ENCODE results near the gene NUDT16L1. TPM values are rescaled to one million over a fixed set of nuclear protein-coding genes. Genes with fewer than 3 reads are reported as not detected.

Gene NUDT16L1
- total and polyA plus RNA-seq, 12 donors, result 16.3 to 99.3 (median 51.6) TPM

DNA sequence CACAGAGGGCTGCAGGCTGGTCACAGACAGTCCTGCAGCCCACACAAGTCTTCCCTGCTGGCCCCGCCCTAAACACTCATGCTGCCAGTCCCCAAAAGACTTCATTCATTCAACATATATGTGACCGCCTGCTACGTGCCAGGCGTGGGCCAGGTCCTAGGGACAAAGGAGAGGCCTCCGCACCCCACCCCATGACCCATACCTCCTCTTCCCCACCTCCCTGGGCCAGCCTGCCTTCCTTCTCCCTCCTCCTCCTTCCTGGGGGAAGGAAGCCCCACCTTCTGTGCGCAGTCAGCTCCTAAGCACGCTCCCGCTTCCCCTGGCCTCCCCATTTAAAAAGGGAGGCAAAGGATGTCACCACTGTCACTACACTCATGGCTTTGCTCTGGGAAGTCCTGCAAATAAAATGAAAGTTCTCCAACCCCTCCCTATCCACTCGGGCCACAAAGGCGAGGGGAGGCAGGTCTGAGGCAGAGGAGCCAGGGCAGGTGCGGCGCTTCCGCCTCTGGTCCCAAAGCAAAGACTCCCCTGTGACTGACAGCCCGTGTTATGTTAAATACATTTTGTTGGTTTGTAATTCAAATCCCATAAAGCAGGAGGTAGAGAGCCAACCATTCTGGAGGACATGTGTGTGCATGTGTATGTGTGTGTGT is 50.0 kb downstream of the NUDT16L1 start:
- 31 to 53% (median 38%) methylated on average over 12 to 14 of the region's 14 CpGs for WGBS, 4 donors
- H3K4me3 ChIP-seq, result no peak overlapping the region
- H3K4me1 ChIP-seq (replicated peaks in 1 of 2), result peaks cover 0 to 7% of the 10 kb centered on the region in 2 donors
- intact Hi-C loops (cut with DNase I), result no loop called here
- no peaks in the 10 kb centered on the region for H3K36me3 ChIP-seq (replicated peaks in 1 of 2)
- no peak for TF ChIP-seq POLR2A (IDR thresholded peaks at IDR 0.05)
- TF ChIP-seq, protein P1, sequence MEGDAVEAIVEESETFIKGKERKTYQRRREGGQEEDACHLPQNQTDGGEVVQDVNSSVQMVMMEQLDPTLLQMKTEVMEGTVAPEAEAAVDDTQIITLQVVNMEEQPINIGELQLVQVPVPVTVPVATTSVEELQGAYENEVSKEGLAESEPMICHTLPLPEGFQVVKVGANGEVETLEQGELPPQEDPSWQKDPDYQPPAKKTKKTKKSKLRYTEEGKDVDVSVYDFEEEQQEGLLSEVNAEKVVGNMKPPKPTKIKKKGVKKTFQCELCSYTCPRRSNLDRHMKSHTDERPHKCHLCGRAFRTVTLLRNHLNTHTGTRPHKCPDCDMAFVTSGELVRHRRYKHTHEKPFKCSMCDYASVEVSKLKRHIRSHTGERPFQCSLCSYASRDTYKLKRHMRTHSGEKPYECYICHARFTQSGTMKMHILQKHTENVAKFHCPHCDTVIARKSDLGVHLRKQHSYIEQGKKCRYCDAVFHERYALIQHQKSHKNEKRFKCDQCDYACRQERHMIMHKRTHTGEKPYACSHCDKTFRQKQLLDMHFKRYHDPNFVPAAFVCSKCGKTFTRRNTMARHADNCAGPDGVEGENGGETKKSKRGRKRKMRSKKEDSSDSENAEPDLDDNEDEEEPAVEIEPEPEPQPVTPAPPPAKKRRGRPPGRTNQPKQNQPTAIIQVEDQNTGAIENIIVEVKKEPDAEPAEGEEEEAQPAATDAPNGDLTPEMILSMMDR (IDR thresholded peaks at IDR 0.05), result no peak
- no peak for DNase-seq
- no peak overlapping the region for H3K27ac ChIP-seq
- no peaks in the 10 kb centered on the region for H3K27me3 ChIP-seq
- no peaks in the 10 kb centered on the region for H3K9me3 ChIP-seq (replicated peaks in 1 of 3)

DNA sequence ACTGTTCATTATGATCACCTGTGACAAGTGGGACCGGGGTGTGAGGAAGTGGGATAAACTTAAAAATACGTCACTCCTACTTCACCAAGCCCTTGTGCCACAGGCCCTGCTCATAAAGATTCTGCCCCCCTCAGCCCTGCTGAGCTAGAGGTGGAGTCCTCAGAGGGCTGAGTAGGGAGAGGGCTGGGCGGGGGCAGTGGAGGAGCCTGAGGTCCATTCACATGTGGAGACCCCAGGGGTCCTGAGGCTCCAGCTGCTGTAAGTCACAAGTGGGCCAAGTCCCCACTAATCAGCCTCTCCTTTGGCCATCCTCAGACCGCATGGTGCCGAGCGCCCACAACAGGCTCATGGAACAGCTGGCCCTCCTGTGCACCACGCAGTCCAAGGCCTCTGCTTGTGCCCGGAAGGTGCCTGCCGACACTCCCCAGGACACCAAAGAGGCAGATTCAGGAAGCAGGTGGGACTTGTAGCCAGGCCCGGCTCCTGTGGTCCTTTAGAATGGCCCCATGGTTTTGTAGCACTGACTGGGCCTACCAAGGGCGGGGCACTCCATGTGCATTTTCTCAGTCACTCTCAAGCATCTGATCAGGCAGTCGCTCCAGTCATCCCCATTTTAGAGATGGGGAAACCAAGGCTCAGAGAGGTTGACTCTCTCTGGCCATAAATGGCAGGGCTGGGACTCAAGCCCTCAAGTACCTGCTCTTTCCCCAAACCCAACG is 51.4 kb downstream of the NUDT16L1 start:
- Histone ChIP-seq H3K36me3 (replicated peaks in 1 of 2) (peaks cover 0 to under 1% of the 10 kb centered on the region in 2 donors), H3K4me3 (no peak overlapping the region), H3K27me3 (no peaks in the 10 kb centered on the region), H3K9me3 (replicated peaks in 1 of 3) (no peaks in the 10 kb centered on the region), H3K27ac (no peak overlapping the region), H3K4me1 (replicated peaks in 1 of 2) (peaks cover 0 to 7% of the 10 kb centered on the region in 2 donors)
- TF ChIP-seq, protein P1 (IDR thresholded peaks at IDR 0.05), result no peak
- intact Hi-C loops (cut with DNase I), result no loop called here
- DNase-seq, result no peak
- 67 to 74% (median 70%) methylated on average over 4 to 13 of the region's 13 CpGs for WGBS, 4 donors

DNA sequence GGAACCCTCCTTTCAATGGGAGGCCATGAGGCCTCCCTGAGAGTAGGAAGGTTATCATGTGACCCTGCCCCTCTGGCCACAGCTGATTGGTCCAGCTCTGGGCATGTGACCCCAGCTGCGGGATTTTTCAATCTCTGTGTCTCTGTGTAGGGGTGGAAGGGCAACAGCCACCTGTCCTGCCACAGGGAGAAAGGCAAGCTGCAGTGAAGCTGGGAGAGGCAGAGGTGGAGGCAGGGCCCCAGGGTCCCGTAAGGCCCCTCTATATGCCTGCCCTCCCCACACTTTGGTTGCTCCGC is 51.9 kb downstream of the NUDT16L1 start:
- intact Hi-C loops (cut with DNase I), result no loop called here
- Histone ChIP-seq H3K4me1 (replicated peaks in 1 of 2) (peaks cover 0 to 7% of the 10 kb centered on the region in 2 donors), H3K36me3 (replicated peaks in 1 of 2) (peaks cover 0 to 6% of the 10 kb centered on the region in 2 donors), H3K4me3 (no peak overlapping the region), H3K27me3 (no peaks in the 10 kb centered on the region), H3K9me3 (replicated peaks in 1 of 3) (no peaks in the 10 kb centered on the region), H3K27ac (no peak overlapping the region)
- no peak for DNase-seq
- no peak for TF ChIP-seq POLR2A (IDR thresholded peaks at IDR 0.05)
- TF ChIP-seq, protein P1 (IDR thresholded peaks at IDR 0.05), result no peak
- 78 to 90% (median 82%) methylated on average over 2 to 3 of the region's 3 CpGs for WGBS, 4 donors

Small RNA genes within 50 kb of the gene (microRNA-seq; reads per million reads assigned to microRNA genes)
- gene MIR6769A, result 0 reads per million in 3 donors

Small RNA genes within 50 kb of the gene (small RNA-seq; reads per million reads assigned to genes)
- gene MIR6769A, result 0 reads per million in 2 donors

Other genes with a start within 250 kb of the NUDT16L1 start
- gene NMRAL1, start 218.9 kb upstream of the NUDT16L1 start, total RNA-seq, result 100 to 1,000 TPM in 1 of 9 donors, 10 to 100 TPM in 8; 51.3 to 104 (median 79.3) TPM
- gene NMRAL1, start 218.9 kb upstream of the NUDT16L1 start, polyA plus RNA-seq, result 100 to 1,000 TPM in 2 of 3 donors, 10 to 100 TPM in 1; 35.0 to 139 (median 126) TPM
- gene HMOX2, start 217.2 kb upstream of the NUDT16L1 start, total RNA-seq, result 100 to 1,000 TPM in 1 of 9 donors, 10 to 100 TPM in 8; 46.0 to 113 (median 67.3) TPM
- 100 to 1,000 TPM in 1 of 3 donors, 10 to 100 TPM in 2; 36.1 to 114 (median 39.0) TPM for gene HMOX2, start 217.2 kb upstream of the NUDT16L1 start, polyA plus RNA-seq
- 10 to 100 TPM; 26.0 to 68.0 (median 48.4) TPM for gene CDIP1, start 154.8 kb upstream of the NUDT16L1 start, total RNA-seq
- gene CDIP1, start 154.8 kb upstream of the NUDT16L1 start, polyA plus RNA-seq, result 10 to 100 TPM; 23.6 to 41.6 (median 24.5) TPM
- under 1 TPM; 0.14 to 0.61 (median 0.30) TPM for gene C16orf96, start 137.2 kb upstream of the NUDT16L1 start, total RNA-seq
- under 1 TPM in 2 of 3 donors, not detected in 1; 0.07 to 0.16 TPM for gene C16orf96, start 137.2 kb upstream of the NUDT16L1 start, polyA plus RNA-seq
- gene UBALD1, start 78.7 kb upstream of the NUDT16L1 start, total RNA-seq, result 10 to 100 TPM; 12.0 to 34.3 (median 17.4) TPM
- gene UBALD1, start 78.7 kb upstream of the NUDT16L1 start, polyA plus RNA-seq, result 10 to 100 TPM in 2 of 3 donors, 1 to 10 TPM in 1; 3.7 to 92.7 (median 31.9) TPM
- 10 to 100 TPM; 17.5 to 94.1 (median 71.8) TPM for gene MGRN1, start 68.7 kb upstream of the NUDT16L1 start, total RNA-seq
- gene MGRN1, start 68.7 kb upstream of the NUDT16L1 start, polyA plus RNA-seq, result 10 to 100 TPM; 23.3 to 35.6 (median 27.3) TPM
- gene ANKS3, start 40.7 kb downstream of the NUDT16L1 start, total RNA-seq, result 10 to 100 TPM; 12.3 to 34.4 (median 17.4) TPM
- gene ANKS3, start 40.7 kb downstream of the NUDT16L1 start, polyA plus RNA-seq, result 100 to 1,000 TPM in 1 of 3 donors, 10 to 100 TPM in 1, 1 to 10 TPM in 1; 7.2 to 118 (median 52.8) TPM
- gene DNAAF8, start 41.0 kb downstream of the NUDT16L1 start, total RNA-seq, result 1 to 10 TPM in 6 of 9 donors, under 1 TPM in 3; 0.30 to 3.3 (median 1.1) TPM
- gene DNAAF8, start 41.0 kb downstream of the NUDT16L1 start, polyA plus RNA-seq, result 1 to 10 TPM; 1.9 to 2.7 (median 2.3) TPM
- 10 to 100 TPM in 5 of 9 donors, 1 to 10 TPM in 4; 6.7 to 23.7 (median 13.0) TPM for gene ZNF500, start 73.6 kb downstream of the NUDT16L1 start, total RNA-seq
- 10 to 100 TPM in 1 of 3 donors, 1 to 10 TPM in 2; 3.9 to 18.5 (median 4.6) TPM for gene ZNF500, start 73.6 kb downstream of the NUDT16L1 start, polyA plus RNA-seq
- not detected for gene SEPTIN12, start 94.8 kb downstream of the NUDT16L1 start, total RNA-seq
- 1 to 10 TPM in 1 of 3 donors, not detected in 2; 1.1 TPM for gene SEPTIN12, start 94.8 kb downstream of the NUDT16L1 start, polyA plus RNA-seq
- gene SMIM22, start 101.8 kb downstream of the NUDT16L1 start, total RNA-seq, result 1 to 10 TPM in 1 of 9 donors, not detected in 8; 1.9 TPM
- gene SMIM22, start 101.8 kb downstream of the NUDT16L1 start, polyA plus RNA-seq, result not detected
- gene ROGDI, start 109.1 kb downstream of the NUDT16L1 start, total RNA-seq, result 100 to 1,000 TPM in 2 of 9 donors, 10 to 100 TPM in 7; 32.4 to 103 (median 75.3) TPM
- gene ROGDI, start 109.1 kb downstream of the NUDT16L1 start, polyA plus RNA-seq, result 100 to 1,000 TPM in 2 of 3 donors, 10 to 100 TPM in 1; 68.6 to 194 (median 178) TPM
- 100 to 1,000 TPM in 1 of 9 donors, 10 to 100 TPM in 8; 43.2 to 118 (median 83.7) TPM for gene GLYR1, start 153.7 kb downstream of the NUDT16L1 start, total RNA-seq
- 100 to 1,000 TPM in 1 of 3 donors, 10 to 100 TPM in 2; 39.3 to 109 (median 50.6) TPM for gene GLYR1, start 153.7 kb downstream of the NUDT16L1 start, polyA plus RNA-seq
- 10 to 100 TPM; 14.6 to 60.8 (median 31.1) TPM for gene UBN1, start 153.9 kb downstream of the NUDT16L1 start, total RNA-seq
- gene UBN1, start 153.9 kb downstream of the NUDT16L1 start, polyA plus RNA-seq, result 10 to 100 TPM in 2 of 3 donors, 1 to 10 TPM in 1; 5.9 to 21.2 (median 13.2) TPM
- gene PPL, start 243.6 kb downstream of the NUDT16L1 start, total RNA-seq, result 10 to 100 TPM in 7 of 9 donors, under 1 TPM in 2; 0.55 to 20.9 (median 16.0) TPM
- 10 to 100 TPM in 1 of 3 donors, 1 to 10 TPM in 1, under 1 TPM in 1; 0.38 to 10.1 (median 4.8) TPM for gene PPL, start 243.6 kb downstream of the NUDT16L1 start, polyA plus RNA-seq

Measured in adrenal gland (tissue), 12 donors.